GM12875 (cell line): Measurements from ENCODE around the gene C1D.

Source experiments
- H3K4me3 ChIP-seq: one replicate; pipeline ENCODE4 v1.5.1; 2011; ENCODE audit warnings: low read depth, low read length, control low read depth
- TF ChIP-seq, protein P1 (sequence below): IDR thresholded peaks from 2 replicates; pipeline ENCODE4 v1.5.1; 2011; ENCODE audit warnings: low read depth, mild to moderate bottlenecking, control low read depth, inconsistent platforms, low read length, moderate library complexity, borderline replicate concordance; ENCODE audit not compliant: insufficient read depth

C1D gene

DNA sequence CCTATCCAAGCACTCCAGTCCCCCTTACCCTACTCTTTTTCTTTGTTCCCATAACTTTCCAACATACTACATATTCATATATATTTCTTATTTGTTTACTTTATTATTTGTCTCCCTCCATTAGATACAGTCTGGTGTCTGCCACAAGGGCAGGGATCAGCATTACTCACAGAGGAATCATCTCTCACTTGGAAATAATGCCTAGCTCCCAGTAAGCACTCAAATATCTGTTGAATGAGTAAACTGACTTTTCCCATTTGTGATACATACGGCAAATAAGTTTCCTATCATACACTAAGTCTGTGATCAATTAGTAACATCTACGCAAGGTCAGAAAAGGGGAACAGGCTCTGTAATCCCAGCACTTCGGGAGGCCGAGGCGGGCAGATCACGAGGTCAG lies 18.7 kb downstream of the C1D start:
- TF ChIP-seq, protein P1, sequence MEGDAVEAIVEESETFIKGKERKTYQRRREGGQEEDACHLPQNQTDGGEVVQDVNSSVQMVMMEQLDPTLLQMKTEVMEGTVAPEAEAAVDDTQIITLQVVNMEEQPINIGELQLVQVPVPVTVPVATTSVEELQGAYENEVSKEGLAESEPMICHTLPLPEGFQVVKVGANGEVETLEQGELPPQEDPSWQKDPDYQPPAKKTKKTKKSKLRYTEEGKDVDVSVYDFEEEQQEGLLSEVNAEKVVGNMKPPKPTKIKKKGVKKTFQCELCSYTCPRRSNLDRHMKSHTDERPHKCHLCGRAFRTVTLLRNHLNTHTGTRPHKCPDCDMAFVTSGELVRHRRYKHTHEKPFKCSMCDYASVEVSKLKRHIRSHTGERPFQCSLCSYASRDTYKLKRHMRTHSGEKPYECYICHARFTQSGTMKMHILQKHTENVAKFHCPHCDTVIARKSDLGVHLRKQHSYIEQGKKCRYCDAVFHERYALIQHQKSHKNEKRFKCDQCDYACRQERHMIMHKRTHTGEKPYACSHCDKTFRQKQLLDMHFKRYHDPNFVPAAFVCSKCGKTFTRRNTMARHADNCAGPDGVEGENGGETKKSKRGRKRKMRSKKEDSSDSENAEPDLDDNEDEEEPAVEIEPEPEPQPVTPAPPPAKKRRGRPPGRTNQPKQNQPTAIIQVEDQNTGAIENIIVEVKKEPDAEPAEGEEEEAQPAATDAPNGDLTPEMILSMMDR, result no peak
- H3K4me3 ChIP-seq, result no peak overlapping the region

DNA sequence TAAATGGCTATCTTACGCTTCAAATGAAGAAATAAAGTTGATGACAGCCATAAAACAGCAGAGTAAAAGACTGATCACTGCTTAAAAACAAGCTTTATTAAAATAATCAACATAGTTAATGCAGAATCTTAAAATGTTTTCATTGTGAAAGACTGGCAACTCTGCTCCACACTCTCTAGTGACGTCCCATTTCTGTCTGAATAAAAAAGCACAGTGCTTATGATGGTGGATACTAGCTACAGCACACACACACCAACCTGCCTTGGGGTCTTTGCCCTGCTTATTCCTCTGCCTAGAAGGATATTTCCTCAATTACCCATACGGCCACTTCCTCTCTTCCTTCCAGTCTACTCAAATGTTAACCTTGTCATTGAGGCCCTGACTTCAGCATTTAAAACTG lies 19.1 kb downstream of the C1D start:
- H3K4me3 ChIP-seq, result no peak overlapping the region
- TF ChIP-seq, protein P1, result no peak

DNA sequence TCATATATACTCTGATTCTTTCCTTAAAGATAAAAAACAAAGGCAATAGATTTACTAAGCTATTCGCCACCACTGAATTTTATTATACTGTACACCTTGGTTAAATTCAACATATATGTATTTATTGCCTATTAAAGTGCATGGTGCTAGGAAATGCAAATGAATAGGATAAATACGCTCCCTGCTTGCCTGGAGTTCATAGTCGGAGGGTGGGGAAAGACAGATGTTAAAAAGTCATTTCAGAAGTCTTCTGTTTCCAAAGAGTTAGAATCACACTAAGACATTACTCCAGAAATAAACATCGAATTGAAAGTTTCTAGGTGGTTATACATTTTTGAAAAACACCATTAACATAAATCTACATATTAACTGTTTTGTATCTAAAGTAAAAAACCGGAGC lies 19.8 kb downstream of the C1D start:
- TF ChIP-seq, protein P1, result no peak

DNA sequence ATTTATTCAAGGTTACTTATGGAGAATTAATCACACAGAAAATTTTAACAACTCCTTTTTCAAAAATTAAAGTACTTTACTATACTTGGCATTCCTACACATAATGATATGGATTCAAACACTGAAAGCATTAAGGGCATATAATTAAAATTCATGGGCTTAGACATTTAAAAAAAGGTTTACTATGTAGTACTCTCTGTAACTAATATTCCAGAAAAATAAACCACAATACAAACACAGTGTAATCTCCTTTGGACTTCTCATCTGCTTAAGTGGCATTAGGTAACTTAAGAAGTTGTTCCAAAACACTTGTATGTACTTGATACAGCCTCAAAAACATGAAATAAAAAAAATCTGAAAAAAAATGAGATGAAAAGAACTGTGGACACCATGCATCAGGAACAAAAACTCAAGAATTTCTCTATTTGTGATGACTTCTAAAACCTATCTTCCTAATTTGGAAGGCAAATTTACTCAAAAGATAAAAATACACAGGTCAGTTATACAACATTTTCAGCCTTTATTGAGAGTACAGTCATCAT lies 21.0 kb downstream of the C1D start:
- TF ChIP-seq, protein P1, result no peak
- no peak overlapping the region for H3K4me3 ChIP-seq

More for the DNA sequence above, 19.8 kb downstream of the C1D start:
- H3K4me3 ChIP-seq, result no peak overlapping the region

DNA sequence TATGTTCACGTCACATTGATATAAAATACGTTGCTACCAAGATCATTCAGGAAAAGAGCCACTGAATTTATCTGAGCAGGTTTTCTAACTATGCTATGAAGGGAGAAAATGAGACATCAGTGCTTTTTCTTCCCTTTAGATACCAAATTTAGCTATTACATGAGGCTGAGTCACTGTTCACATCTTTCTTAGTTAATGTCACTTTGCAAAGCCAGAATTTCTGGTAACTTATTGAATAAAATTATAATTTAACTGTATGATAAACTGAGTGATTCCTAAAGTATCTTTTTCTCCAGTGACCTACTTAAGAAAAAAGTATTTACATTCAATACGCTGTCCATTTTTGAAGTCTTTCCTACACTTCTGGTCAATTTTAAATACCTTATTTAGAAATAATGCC lies 22.7 kb downstream of the C1D start:
- TF ChIP-seq, protein P1, result no peak
- H3K4me3 ChIP-seq, result no peak overlapping the region

DNA sequence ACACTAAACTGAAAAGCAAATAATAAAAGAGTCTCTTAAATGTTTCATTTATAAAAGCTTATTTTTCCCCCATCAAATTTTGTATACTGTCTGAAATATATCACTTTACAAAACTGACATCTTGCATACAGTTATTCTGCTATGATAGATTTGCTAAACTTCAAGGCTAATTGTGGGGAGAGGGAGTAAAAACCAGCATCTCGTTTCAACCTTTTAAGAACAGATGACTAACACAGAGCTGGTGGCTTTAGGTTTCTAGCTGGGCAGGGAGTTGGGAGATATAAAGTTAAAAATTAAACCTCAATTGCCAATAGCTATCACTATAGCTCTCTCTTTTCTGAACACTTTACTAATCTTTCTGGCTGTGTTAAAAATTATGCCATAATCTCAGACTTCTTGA lies 23.5 kb downstream of the C1D start:
- TF ChIP-seq, protein P1, result no peak
- H3K4me3 ChIP-seq, result no peak overlapping the region

DNA sequence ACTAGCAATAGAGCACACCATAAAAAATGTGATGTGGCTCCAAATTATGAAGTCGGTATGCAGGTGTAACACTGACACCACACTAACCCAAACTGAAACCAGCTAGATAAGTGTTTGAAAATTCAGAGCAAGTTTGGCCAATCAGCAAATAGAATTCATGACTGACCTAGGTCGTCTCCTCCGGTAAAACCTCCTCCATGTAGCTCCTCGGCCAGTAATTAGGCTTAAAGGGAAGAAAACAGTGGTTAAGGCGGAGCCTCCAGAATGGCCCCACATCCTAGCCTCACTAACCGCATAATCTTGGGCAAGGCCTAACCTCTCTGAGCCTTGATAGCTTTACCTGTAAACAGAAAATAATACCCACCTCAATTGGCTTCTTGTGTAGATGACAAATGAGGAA lies 30.1 kb downstream of the C1D start:
- H3K4me3 ChIP-seq, result no peak overlapping the region
- TF ChIP-seq, protein P1, result no peak
